ENCODE results near the gene MYH15. TPM values are rescaled to one million over a fixed set of nuclear protein-coding genes. Genes with fewer than 3 reads are reported as not detected.

The MYH15 gene
- total and polyA plus RNA-seq, 2 of the 8 experiments (the other 6 are each of a cell fraction or from before 2014, with no cell fraction given): under 0.01 TPM; not detected in 1

DNA sequence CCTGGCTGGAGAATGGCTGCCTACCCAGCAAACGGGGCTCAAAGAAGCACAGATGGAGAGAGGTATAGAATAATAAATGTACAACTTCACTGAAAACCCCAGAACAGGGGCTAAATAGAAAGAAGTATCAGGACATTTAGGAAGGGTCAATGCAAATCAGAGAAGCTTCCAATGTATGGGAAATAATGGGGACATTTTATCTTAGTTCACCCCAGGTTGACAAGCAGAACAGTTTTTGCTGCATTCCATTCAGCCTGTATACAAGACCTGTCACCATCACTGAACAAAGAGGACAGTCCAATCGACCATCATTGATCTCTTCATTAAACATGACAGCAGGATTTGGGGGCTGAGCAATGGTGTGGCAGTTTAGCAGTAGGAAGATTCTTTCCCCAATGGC is 68.1 kb downstream of the MYH15 start:
- no peak overlapping the region for H3K27ac ChIP-seq (ENCODE audit: low read depth, low read length)
- ChIA-PET POLR2A (ENCODE audit: partially characterized antibody) (no interaction called here), CTCF (ENCODE audit: partially characterized antibody) (interaction anchor here (1.0 to 1.8 kb wide), 4 partner anchors 35 to 506 kb away, joined by 3 to 4 read pairs (median 4); no protein-coding TSS in a partner anchor)
- no peak overlapping the region for H2AK5ac ChIP-seq (ENCODE audit: low read depth, low read length)
- H3K79me1 ChIP-seq (ENCODE audit: low read depth, low read length): no peaks in the 10 kb centered on the region
- H2BK20ac ChIP-seq (ENCODE audit: low read length): no peak overlapping the region
- no peaks in the 10 kb centered on the region for H3K27me3 ChIP-seq (replicated peaks in 1 of 4; ENCODE audit: control insufficient read depth in 3 of 4, extremely low read depth in 1 of 4, insufficient read depth in 3 of 4, low read length in 3 of 4)
- no peak overlapping the region for H2BK15ac ChIP-seq (ENCODE audit: low read length)
- WGBS, 2 experiments (ENCODE audit: extremely low coverage in 1 of 2, insufficient coverage in 1 of 2, insufficient read length in 1 of 2, insufficient replicate concordance in 2 of 2, low coverage in 1 of 2, low lambda C conversion rate in 2 of 2, missing lambda C conversion rate in 1 of 2): 88% methylated on average over 2 of the region's 2 CpGs; no CpG with 5 or more reads in 1 of the 2 experiments
- H3K4me1 ChIP-seq (replicated peaks in 1 of 4; ENCODE audit: control insufficient read depth in 3 of 4, insufficient read depth in 4 of 4, low read length in 3 of 4): no peaks in the 10 kb centered on the region
- H3K4me2 ChIP-seq (ENCODE audit: insufficient read depth in 1 of 2, low read depth in 2 of 2, low read length in 2 of 2): no peak overlapping the region
- no peak overlapping the region for H4K5ac ChIP-seq (ENCODE audit: insufficient read length, low read depth, low read length)
- H2BK12ac ChIP-seq (ENCODE audit: low read depth, low read length): no peak overlapping the region
- H3K36me3 ChIP-seq (ENCODE audit: control insufficient read depth in 2 of 4, insufficient read depth in 4 of 4, low read length in 3 of 4): no peaks in the 10 kb centered on the region
- no peaks in the 10 kb centered on the region for H3K23me2 ChIP-seq (ENCODE audit: low read depth, low read length)
- FAIRE-seq (no peak), DNase-seq (ENCODE audit: low read depth in 1 of 2, low spot score in 2 of 2) (no peak)
- no peak overlapping the region for H3K14ac ChIP-seq (ENCODE audit: insufficient read length)
- no peaks in the 10 kb centered on the region for H4K20me1 ChIP-seq (replicated peaks in 1 of 2; ENCODE audit: control insufficient read depth in 1 of 2, insufficient read depth in 2 of 2, low read length in 2 of 2)
- H3K18ac ChIP-seq (ENCODE audit: extremely low read depth, low read length): no peak overlapping the region
- no peak overlapping the region for H4K8ac ChIP-seq (ENCODE audit: extremely low read depth, insufficient read depth, low read length)
- H3K23ac ChIP-seq (ENCODE audit: insufficient read length): no peak overlapping the region
- H4K91ac ChIP-seq (replicated peaks; ENCODE audit: insufficient read length, low read length): no peak overlapping the region
- H2AFZ ChIP-seq (ENCODE audit: low read length): no peak overlapping the region
- H3K9ac ChIP-seq (replicated peaks in 1 of 4; ENCODE audit: extremely low read depth in 1 of 4, low read depth in 3 of 4, low read length in 3 of 4): no peak overlapping the region
- H2BK5ac ChIP-seq (ENCODE audit: low read depth, low read length): no peak overlapping the region
- no peak overlapping the region for H3K56ac ChIP-seq (replicated peaks; ENCODE audit: insufficient read length, low read depth, low read length)
- H3K79me2 ChIP-seq (ENCODE audit: control insufficient read depth in 1 of 2, insufficient read depth in 2 of 2, low read length in 2 of 2): no peaks in the 10 kb centered on the region
- peaks cover 6 to 7% of the 10 kb centered on the region in 2 experiments; a peak in 3 of 4 replicates for H3K9me3 ChIP-seq (ENCODE audit: insufficient read depth in 2 of 2, low read depth in 1 of 2, low read length in 1 of 2)
- no peak overlapping the region for H2BK120ac ChIP-seq (replicated peaks; ENCODE audit: low read depth, low read length)
- H3K4me3 ChIP-seq (ENCODE audit: extremely low read depth in 1 of 4, insufficient read depth in 2 of 4, low read depth in 3 of 4, low read length in 4 of 4): no peak overlapping the region
- H3K4ac ChIP-seq (replicated peaks; ENCODE audit: insufficient read length, low read depth, low read length): no peak overlapping the region
- TF ChIP-seq RBBP5 (IDR thresholded peaks at IDR 0.05; ENCODE audit: borderline replicate concordance, low read depth, low read length): no peak
- TF ChIP-seq CTBP2 (IDR thresholded peaks at IDR 0.05; ENCODE audit: borderline replicate concordance, insufficient read depth, insufficient read length, low read length): no peak
- TF ChIP-seq CHD2 (IDR thresholded peaks at IDR 0.05; ENCODE audit: low read length): no peak
- TF ChIP-seq TAF1 (IDR thresholded peaks at IDR 0.05; ENCODE audit: low read depth, low read length): no peak
- TF ChIP-seq, protein P1, sequence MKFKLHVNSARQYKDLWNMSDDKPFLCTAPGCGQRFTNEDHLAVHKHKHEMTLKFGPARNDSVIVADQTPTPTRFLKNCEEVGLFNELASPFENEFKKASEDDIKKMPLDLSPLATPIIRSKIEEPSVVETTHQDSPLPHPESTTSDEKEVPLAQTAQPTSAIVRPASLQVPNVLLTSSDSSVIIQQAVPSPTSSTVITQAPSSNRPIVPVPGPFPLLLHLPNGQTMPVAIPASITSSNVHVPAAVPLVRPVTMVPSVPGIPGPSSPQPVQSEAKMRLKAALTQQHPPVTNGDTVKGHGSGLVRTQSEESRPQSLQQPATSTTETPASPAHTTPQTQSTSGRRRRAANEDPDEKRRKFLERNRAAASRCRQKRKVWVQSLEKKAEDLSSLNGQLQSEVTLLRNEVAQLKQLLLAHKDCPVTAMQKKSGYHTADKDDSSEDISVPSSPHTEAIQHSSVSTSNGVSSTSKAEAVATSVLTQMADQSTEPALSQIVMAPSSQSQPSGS (IDR thresholded peaks at IDR 0.05; ENCODE audit: low read length): no peak
- no peak for TF ChIP-seq EGR1 (IDR thresholded peaks at IDR 0.05; ENCODE audit: borderline replicate concordance, low read depth, low read length)
- no peak for TF ChIP-seq CEBPB (IDR thresholded peaks at IDR 0.05; ENCODE audit: low read depth, low read length)
- TF ChIP-seq RFX5 (IDR thresholded peaks at IDR 0.05; ENCODE audit: borderline replicate concordance, low read depth, low read length): no peak
- TF ChIP-seq TBP (IDR thresholded peaks at IDR 0.05; ENCODE audit: low read depth, low read length): no peak
- TF ChIP-seq ZNF274 (IDR thresholded peaks at IDR 0.05; ENCODE audit: borderline replicate concordance, extremely low read depth, low read length): no peak
- no peak for TF ChIP-seq TCF12 (IDR thresholded peaks at IDR 0.05; ENCODE audit: low read depth, low read length)
- TF ChIP-seq RNF2 (IDR thresholded peaks at IDR 0.05; ENCODE audit: borderline replicate concordance, low read depth, low read length, missing control alignments, poor library complexity, severe bottlenecking): no peak
- TF ChIP-seq FOSL1 (IDR thresholded peaks at IDR 0.05; ENCODE audit: insufficient read depth, low read depth, low read length): no peak
